HPDE6-E6E7 (cell line): ENCODE results near the gene SEC22C.
A peak's percentile ranks its signal among the peaks of the same experiment; 100 is the strongest.

Experiments used
- DNase-seq: peaks from one replicate; pipeline ENCODE4 v3.0.0; 2011; ENCODE audit warnings: missing footprints; ENCODE audit errors: extremely low spot score

The SEC22C gene

GRCh38 chr3:42513121-42513520, 68.6 kb downstream of the SEC22C start:
- DNase-seq = no peak

GRCh38 chr3:42511736-42512135, 70.0 kb downstream of the SEC22C start:
- DNase-seq = no peak

GRCh38 chr3:42511201-42511600, 70.6 kb downstream of the SEC22C start:
- no peak for DNase-seq

GRCh38 chr3:42510325-42510724, 71.4 kb downstream of the SEC22C start:
- no peak for DNase-seq

- no peak for DNase-seq
These were observed 72.7 kb downstream of the SEC22C start for GRCh38 chr3:42509111-42509510.

GRCh38 chr3:42508562-42508961, 73.2 kb downstream of the SEC22C start:
- no peak for DNase-seq

GRCh38 chr3:42507761-42508335, 73.9 kb downstream of the SEC22C start:
- DNase-seq = no peak

GRCh38 chr3:42507252-42507651, 74.5 kb downstream of the SEC22C start:
- no peak for DNase-seq

GRCh38 chr3:42505849-42506410, 75.8 kb downstream of the SEC22C start:
- DNase-seq = no peak

GRCh38 chr3:42505128-42505848, 76.5 kb downstream of the SEC22C start:
- DNase-seq = no peak

GRCh38 chr3:42504334-42505127, 77.2 kb downstream of the SEC22C start:
- no peak for DNase-seq

- DNase-seq = no peak
These were observed 77.8 kb downstream of the SEC22C start for GRCh38 chr3:42503957-42504333.

- no peak for DNase-seq
These were observed 78.4 kb downstream of the SEC22C start for GRCh38 chr3:42503251-42503924.

GRCh38 chr3:42502429-42503250, 79.1 kb downstream of the SEC22C start, which contains the start of gene VIPR1:
VIPR1 (plus strand) TSS chr3:42502643; CDS start chr3:42502736, 93 bp downstream.
- peak; percentile 60 for DNase-seq

- peak; percentile 41 for DNase-seq
These were observed 79.9 kb downstream of the SEC22C start for GRCh38 chr3:42501681-42502428.

- DNase-seq = no peak
These were observed 80.5 kb downstream of the SEC22C start for GRCh38 chr3:42501321-42501680.

- DNase-seq = no peak
These were observed 80.9 kb downstream of the SEC22C start for GRCh38 chr3:42500909-42501308.

- DNase-seq = no peak
These were observed 81.7 kb downstream of the SEC22C start for GRCh38 chr3:42500091-42500490.

- no peak for DNase-seq
These were observed 82.3 kb downstream of the SEC22C start for GRCh38 chr3:42499478-42499871.

- no peak for DNase-seq
These were observed 82.8 kb downstream of the SEC22C start for GRCh38 chr3:42498791-42499477.
